NOMO-1 treated with DMSO at 0.1 percent for 48 hours (cell line): ENCODE measurements around the gene S100A3.
"Not testable (repeated sequence)": the region's sequence is repeated elsewhere in the genome, so short reads cannot be mapped to it uniquely, and the experiment has no call there.

ENCODE experiments used
- DNase-seq: peaks from one replicate; lab custom pipeline; 2025; ENCODE audit not compliant: unreplicated experiment; lab: John Stamatoyannopoulos, UW

The S100A3 gene

DNA sequence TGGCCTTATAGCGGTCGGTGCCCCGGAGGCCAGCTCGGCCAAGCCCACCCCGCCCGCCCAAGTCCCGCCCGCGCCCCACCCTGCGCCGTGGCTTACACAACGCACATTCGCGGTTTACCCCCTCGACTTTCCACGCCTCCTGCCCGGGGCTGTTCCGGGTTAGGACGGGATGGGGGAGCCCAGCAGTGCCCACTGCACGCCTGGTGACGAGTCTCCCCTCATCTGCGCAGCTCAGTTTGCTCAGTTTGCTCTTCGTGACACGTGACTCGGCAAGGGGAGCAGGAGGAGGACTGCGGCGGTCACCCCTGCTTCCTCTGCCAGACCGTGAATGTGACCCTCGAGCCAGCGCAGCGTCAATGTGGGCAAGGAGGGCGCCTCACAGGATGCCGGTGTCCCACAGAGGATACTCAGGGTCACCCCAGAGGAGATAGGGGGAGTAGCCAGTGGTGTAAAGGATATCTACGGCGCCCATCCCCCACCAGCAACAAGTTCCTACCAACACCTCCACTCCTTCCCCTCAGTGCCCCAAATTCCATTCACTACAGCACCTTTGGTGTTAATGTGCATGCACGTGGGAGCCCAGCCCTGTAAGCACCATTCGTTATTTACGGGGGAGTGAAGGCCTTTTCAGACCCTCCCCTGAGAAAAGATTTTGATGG, 12.9 kb downstream of the S100A3 start:
- DNase-seq = peak; percentile 80

DNA sequence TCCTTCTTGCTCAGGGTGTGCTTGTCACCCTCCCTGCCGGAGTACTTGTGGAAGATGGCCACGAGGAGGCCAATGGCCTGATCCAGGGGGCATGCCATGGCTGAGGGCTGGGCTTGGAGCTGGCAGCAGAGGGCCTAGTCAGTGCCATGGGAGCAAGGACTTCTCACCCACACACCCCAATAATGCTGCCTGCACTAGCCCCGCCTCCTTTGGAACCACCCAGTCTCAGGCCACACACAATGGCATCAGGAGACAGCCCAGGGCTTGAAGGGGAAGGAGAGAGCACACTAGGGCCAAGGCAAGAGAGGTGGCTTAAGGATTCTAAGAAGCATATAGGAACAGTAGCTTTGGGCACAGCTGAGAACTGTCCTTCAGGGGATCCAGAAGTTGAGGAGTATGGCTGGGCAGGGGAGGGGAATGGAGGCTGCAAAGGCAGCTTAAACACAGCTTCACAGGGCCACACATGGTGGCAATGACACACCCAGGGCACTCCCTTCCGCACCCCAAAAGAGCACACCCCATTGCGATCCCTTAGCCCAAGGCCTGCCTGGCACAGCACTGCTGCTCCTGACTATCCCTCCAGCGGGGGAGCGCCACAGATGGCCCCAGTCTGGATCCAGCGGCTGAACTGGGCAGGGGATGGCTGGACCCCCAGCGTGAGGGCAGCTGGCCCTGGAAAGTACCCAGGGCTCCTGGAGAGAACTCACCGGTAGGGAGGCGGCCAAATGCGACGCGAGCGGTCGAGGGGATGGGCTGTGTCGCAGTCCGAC, 13.6 kb downstream of the S100A3 start, which contains the start of gene S100A6:
TSS of gene S100A6 (minus strand) at position 750 of the 770 bp plus-strand sequence. CDS start at position 98, 652 bp downstream.
- no peak for DNase-seq

DNA sequence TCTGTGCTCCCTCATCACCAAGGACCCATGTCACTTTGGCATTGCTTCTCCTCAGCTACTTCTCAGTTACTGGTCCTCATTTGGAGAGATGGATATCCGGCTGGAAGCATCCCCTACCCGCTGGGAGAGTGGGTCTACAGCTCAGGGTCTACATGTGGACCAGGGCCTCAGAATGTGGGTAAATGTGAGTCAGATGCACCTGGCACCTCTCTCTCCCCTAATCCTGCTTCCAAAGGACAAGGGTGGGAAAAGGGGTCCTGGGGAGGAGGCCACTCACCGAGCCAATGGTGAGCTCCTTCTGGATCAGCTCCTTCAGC, 14.2 kb downstream of the S100A3 start:
- no peak for DNase-seq

DNA sequence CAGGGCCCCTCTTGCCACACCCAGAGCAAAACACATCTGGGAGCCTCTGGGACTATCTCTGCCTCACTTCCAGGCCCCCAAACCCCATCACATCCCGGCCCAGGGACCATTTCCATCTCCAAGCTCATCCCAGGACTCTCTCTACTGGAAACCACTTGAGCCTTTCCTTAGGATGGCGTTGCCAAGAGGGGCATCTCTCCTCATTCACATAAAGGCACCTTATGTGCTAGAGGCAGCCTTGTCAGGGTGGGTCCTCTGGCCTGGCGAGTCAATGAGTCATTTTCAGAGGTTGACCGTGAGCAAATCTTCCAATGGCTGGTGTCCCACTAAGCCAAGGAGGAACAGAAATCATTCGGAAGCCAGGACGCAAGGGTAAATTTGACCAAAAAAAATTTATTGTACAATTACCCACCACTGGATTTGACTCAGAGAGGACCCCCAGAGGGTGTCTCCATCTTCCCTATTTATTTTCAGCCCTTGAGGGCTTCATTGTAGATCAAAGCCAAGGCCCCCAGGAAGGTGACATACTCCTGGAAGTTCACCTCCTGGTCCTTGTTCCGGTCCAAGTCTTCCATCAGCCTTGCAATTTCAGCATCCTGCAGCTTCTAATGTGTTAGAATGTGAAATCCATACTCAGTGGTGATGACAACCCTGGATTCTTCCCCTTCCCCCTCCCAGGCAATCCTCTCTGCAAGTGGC, 14.7 kb downstream of the S100A3 start:
- DNase-seq = no peak

DNA sequence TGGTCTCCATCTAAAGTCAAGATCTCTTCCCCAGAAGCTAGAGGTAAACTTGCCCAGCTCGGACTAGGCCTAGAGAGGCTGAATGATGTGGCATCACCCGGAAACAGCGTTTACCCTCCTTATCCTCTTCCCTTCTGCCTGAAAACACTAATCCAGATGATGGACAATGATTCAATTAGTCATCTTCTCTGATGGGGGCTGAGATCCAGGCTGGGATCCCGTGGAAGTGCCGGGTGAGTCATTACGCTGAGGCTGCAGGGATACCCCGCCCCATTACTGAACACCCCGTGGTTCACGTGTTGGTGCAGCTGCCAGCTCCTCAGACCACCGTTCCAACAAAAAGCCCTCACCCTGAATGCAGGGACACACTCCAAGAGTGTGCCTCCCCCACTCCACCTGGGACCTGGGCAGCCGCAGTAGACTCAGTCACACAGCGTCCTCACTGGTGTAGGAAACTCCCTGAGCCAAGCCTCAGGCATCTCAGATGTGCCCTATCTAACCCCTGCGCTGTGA, 15.3 kb downstream of the S100A3 start:
- DNase-seq = no peak

DNA sequence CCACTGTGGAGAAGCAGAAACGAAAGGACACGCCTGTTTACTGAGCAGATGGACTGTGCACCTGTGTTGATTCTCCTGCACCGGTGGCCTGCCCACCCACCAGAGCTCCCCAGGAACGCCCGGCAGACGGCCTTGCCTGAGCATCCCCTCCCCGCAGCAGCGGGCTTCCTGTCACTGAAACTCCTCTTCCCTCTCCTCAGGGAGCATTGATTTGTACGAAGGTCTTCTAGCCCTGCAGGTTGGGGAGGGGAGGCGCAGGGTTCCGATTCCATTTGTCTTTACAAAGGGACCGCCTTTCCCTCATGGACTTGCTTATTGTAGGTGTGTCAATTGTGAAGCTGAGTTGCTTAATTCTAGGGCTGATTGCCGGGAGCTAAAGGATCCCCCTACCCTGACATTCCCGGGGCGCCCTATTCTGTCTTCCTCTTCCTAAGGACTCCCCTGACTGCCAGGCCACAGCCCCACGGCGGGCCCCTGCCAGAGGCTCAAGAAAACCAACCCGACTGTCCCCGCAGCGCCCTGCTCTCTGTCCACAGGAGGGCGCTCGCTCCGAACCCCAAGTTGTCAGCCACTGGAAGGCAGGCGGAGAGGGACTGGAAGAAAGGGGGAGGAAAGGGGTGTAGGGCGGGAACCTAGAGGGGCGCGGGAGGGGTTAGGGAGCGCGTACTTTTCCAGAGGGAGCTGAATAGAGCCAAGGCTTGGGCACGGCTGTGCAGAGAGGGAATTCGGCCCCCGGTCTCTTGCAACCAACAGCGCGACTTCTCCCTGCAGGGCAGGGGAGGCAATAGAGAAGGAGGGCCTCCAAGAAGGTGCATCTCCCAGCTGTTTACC, 16.1 kb downstream of the S100A3 start:
- peak; percentile 78 for DNase-seq

DNA sequence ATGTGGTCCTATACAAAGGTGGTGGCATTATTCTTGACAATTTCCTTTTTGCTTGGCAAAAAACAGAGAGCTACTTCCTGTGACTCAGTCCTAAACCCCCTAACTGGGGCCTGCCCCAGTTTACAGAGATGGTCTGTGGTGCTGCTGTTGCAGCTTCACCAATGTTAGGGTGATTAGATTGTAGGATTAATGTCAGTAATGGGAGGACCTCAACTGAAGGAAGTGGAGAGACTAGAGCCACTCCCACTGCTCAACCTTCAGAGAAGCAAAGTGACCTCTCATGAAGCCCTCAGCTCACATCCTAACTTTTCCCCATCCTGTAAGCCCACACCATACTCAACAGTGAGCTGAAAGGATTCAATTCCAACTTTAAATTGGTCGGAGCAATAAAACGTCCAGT, 16.9 kb downstream of the S100A3 start:
- DNase-seq = peak; percentile 27

DNA sequence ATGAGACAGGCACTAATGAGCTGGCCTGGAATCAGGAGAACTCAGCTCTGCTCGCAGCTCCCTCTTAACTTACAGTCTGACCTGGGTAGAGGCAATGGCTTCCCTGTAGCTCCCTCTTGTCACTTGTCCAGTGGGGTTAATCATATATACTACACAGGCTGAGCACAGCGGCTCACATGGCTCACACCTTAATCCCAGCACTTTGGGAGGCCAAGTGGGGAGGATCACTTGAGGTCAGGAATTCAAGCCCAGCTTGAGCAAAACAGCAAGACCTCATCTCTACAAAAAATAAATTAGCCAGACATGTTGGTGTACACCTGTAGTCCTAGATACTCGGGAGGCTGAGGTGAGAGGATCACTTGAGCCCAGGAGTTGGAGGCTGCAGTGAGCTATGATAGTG, 17.4 kb downstream of the S100A3 start:
- no peak for DNase-seq

DNA sequence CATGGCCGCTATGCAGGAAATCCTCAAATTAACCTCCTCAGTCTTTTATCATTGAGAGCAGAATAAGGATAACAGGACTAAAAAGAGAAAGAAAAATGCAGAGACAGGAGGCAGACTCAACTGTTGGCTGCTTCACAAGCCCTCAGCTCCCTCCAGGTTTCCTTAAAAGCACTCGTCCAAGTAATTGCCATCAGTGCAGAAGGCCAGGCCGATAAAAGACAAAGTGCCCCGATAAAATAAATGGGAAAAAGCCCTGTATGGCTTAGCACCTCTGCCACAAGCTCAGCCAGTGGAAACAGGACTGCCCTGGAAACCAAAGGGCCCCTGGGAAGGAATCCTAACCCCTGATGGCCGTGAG, 21.4 kb downstream of the S100A3 start:
- no peak for DNase-seq

DNA sequence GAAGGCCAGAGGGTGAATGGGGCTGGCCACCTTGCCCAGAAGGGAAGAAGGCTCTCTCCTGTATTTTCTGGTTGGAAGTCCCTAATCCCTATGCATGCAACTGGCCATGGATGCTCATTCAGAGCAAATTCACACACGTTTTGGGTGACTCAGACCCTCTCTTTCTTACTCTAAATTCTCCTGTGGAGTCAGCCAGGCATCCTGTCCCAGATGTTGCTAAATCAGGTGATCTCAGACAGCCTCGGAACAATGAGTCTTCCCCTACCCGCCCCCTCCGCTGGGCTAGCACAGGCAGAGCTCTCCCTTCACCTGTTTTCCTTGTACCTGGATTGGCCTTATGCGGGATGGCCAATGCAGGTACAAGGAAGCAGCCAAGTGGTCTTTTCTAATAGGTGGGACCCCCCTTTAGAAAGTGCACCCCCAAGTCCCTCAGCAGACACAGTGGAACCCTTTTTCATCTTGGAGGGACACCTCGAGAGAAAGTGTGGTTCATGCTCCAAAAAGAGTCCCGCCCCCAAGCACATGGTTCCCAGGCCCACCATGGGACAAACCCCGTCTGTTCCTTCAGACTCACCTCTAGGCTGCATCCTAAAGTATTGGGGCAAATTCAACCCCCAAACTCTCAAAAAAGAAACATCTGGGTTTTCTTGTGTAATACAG, 21.9 kb downstream of the S100A3 start:
- DNase-seq = no peak

DNA sequence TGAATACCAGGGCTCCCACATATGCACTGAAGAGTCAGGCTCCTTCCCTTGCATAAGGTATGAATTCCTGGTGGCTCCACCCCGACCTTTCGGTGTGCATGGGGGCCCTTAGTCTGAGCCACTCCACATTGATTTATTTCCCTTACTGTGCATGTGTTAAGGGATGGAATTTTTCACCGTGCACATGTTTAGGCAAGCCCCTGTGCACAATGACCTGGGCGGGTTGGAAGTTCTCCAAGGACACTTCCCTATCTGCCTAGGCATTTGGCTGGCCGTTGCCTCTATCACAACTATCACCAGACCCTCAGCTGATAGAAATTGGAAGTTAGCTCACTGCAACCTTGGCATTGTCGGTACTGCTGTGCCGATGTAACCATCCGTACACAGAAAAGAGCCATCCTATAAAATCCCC, 22.9 kb downstream of the S100A3 start:
- no peak for DNase-seq

DNA sequence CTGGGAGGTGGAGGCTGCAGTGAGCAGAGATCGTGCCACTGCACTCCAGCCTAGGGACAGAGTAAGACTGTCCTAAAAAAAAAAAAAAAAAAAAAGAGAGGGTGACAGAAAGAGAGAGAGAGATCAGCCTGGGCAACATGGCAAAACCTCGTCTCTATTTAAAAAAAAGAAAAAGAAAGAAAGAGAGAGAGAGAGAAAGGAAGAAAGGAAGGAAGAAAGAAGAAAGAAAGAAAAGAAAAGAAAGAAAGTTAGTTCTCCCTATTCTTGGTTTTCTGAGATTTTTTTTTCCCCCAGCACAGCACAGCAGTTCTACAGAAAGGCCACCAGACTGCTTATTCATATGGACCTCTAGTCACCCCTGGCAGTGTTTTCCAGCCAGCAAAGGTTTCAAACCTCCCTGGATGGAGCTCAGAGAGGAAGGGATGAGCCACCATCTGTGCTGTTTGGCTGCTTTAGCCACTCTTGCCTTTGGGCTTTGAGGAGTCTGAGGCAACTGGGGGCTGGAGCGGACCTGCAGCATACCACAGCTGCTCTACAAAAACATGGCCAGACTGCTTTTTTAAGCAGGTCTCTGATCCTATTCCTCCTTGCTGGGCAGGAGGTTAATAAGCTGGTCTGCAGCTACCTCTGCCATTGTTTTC, 23.9 kb downstream of the S100A3 start:
- DNase-seq = no peak

DNA sequence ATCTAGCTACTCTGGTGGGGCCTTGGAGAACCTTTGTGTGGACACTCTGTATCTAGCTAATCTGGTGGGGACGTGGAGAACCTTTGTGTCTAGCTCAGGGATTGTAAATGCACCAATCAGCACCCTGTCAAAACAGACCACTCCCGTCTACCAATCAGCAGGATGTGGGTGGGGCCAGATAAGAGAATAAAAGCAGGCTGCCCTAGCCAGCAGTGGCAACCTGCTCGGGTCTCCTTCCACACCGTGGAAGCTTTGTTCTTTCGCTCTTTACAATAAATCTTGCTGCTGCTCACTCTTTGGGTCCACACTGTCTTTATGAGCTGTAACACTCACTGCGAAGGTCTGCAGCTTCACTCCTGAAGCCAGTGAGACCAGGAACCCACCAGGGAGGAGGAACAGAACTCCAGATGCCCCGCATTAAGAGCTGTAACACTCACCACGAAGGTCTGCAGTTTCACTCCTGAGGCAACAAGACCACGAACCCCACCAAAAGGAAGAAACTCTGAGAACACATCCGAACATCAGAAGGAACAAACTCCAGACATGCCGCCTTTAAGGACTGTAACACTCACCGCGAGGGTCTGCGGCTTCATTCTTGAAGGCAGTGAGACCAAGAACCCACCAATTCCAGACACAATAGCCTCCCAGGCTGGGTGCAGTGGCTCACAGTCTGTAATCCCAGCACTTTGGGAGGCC, 26.6 kb downstream of the S100A3 start:
- not testable (repeated sequence) for DNase-seq

DNA sequence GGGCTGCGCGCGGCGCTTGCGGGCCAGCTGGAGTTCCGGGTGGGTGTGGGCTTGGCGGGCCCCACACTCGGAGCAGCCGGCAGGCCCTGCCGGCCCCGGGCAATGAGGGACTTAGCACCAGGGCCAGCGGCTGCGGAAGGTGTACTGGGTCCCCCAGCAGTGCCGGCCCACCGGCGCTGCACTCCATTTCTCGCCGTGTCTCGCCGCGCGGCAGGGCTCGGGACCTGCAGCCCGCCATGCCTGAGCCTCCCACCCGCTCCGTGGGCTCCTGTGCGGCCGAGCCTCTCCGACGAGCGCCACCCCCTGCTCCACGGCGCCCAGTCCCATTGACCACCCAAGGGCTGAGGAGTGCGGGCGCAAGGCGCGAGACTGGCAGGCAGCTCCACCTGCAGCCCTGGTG, 27.2 kb downstream of the S100A3 start:
- DNase-seq = not testable (repeated sequence)

DNA sequence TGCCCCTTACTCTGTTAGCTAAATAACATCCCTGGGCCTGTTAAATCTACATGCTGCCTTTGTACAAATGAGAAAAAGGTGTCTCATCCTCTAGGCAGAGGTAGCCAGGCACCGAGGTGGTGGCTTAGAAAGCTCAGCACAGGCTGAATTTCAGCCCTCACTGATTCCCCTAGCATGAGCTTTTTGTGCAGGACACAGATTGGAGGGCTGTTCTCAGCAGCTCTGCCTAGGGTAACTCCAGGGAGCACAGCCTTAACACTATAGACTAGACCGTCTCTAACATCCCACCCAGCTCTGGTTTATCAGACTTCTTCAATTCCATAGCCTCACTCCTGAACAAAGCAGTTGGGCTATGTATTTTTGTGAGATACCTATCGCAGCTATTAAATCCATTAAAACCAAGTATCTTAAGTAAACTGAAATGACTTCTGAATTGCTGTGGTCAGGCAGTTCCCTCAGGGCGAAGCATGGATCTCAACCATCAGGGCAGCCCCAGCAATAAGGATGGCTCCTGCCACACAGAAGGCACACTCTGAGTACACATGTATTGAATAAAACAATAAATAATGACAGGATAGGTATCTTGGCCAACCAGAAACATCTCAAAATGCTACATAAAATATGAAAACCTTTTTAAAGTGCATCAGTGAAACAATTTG, 28.1 kb downstream of the S100A3 start:
- DNase-seq = no peak

DNA sequence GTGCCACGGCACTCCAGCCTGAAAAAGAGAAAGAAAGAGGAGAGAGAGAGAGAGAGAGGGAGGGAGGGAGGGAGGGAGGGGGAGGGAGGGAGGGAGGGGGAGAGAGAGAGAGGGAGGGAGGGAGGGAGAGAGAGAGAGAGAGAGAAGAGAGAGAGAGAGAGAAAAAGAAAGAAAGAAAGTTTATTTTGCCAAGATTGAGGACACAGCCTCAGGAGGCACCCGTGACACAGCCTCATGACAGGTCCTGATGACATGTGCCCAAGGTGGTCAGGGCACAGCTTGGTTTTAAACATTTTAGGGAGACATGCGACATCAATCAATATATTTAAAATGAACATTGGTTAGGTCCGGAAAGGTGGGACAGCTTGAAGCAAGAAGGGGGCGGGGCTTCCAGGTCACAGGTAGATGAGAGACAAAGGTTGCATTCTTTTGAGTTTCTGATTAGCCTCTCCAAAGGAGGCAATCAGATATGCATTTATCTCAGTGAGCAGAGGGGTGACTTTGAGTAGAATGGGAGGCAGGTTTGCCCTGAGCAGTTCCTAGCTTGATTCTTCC, 28.8 kb downstream of the S100A3 start:
- not testable (repeated sequence) for DNase-seq

DNA sequence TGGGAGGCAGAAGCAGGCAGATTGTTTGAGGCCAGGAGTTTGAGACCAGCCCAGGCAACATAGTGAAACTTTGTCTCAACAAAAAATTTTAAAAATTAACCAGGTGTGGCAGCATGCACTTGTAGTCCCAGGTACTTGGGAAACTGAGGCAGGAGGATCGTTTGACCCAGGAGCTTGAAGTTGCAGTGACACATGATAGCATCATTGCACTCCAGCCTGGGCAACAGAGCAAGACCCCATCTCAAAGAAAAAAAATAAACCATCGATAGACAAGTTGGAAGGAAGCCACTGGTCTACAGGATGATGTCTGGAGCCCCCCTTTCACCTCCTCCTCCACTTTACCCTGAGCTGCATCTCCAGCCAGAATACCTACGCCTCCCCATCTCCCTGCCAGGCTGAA, 29.8 kb downstream of the S100A3 start:
- DNase-seq = no peak

DNA sequence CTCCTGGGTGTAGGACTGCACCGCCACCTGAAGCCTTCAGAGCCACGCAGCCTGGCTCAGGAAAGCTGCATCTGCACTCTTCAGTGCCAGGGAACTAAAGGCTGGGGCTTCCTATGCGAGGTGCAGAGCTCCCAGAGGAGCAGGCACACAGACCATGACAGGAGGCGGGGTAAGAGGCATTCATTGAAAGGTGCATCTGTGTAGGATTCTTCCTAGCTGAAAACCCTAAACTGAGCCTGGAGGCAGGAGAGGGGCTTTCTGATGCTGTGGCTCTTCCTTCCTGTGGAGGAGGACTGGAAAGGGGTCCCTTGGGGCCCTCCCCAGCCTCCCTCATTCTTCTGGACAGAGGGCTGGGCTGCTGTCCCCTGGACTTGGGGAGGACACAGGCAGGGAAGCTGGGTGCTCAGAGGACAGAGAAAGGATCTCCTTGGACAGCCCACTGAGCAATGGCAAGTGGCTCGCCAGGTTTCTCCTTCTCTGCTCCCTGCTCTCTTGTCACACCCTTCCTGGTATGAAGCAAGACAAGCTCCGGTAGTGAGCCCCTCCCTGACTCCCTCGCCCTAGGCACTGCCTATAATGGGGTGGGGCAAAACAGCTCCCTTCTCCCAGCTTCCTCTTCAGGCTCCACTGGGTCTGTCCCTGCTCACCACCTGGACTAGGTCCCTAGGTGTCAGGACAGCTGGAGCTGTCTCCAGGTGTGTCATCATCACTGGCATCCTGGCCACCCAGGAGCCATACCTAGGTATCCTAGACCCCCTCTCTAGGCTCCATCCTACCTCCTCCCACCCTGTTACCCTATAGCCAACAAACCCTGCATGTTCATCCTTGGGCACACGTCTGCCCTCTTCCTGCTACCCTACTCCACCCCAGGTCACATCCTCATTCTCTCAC, 33.3 kb downstream of the S100A3 start:
- peak; percentile 71 for DNase-seq
